Brain pericyte (primary cell): ENCODE data around the gene TRPV4.

Source experiments
- DNase-seq: peaks from one replicate; pipeline ENCODE4 v3.0.0-alpha.2; 2012; ENCODE audit warnings: low read depth, low spot score

Gene TRPV4

GRCh38 chr12:109807954-109808643, 25.1 kb downstream of the TRPV4 start:
- no peak for DNase-seq

- no peak for DNase-seq
Measured at GRCh38 chr12:109804820-109805761, 28.1 kb downstream of the TRPV4 start.

GRCh38 chr12:109803678-109804077, 29.5 kb downstream of the TRPV4 start:
- no peak for DNase-seq

- no peak for DNase-seq
Measured at GRCh38 chr12:109802828-109803227, 30.4 kb downstream of the TRPV4 start.

- no peak for DNase-seq
Measured at GRCh38 chr12:109800536-109800935, 32.7 kb downstream of the TRPV4 start.

- no peak for DNase-seq
Measured at GRCh38 chr12:109798691-109799090, 34.5 kb downstream of the TRPV4 start.

GRCh38 chr12:109797905-109798669, 35.1 kb downstream of the TRPV4 start:
- DNase-seq: no peak

GRCh38 chr12:109796057-109796456, 37.1 kb downstream of the TRPV4 start:
- no peak for DNase-seq

GRCh38 chr12:109795023-109795422, 38.2 kb downstream of the TRPV4 start:
- no peak for DNase-seq

GRCh38 chr12:109793826-109794501, 39.2 kb downstream of the TRPV4 start:
- DNase-seq: no peak

GRCh38 chr12:109793411-109793810, 39.8 kb downstream of the TRPV4 start:
- DNase-seq: no peak

GRCh38 chr12:109792992-109793391, 40.2 kb downstream of the TRPV4 start:
- DNase-seq: no peak

- no peak for DNase-seq
Measured at GRCh38 chr12:109789526-109790048, 43.6 kb downstream of the TRPV4 start.

- DNase-seq: no peak
Measured at GRCh38 chr12:109786799-109787198, 46.4 kb downstream of the TRPV4 start.

- no peak for DNase-seq
Measured at GRCh38 chr12:109785854-109786253, 47.3 kb downstream of the TRPV4 start.

- DNase-seq: no peak
Measured at GRCh38 chr12:109783965-109784244, 49.3 kb downstream of the TRPV4 start.

- DNase-seq: no peak
Measured at GRCh38 chr12:109783135-109783964, 49.8 kb downstream of the TRPV4 start.

GRCh38 chr12:109782326-109782703, 50.9 kb downstream of the TRPV4 start:
- no peak for DNase-seq

GRCh38 chr12:109781668-109782325, 51.4 kb downstream of the TRPV4 start:
- no peak for DNase-seq

- DNase-seq: no peak
Measured at GRCh38 chr12:109779382-109779781, 53.8 kb downstream of the TRPV4 start.
